ENCODE data around the gene SIRT3.
"Not testable (repeated sequence)": the region's sequence is repeated elsewhere in the genome, so short reads cannot be mapped to it uniquely, and the experiment has no call there.

SIRT3 gene

GRCh38 chr11:250740-251299 is 14.7 kb upstream of the SIRT3 start:
- DNase-seq (ENCODE audit: low read depth) = peak; percentile 72
- peak; percentile 52 for TF ChIP-seq MAX (IDR thresholded peaks at IDR 0.05; ENCODE audit: low read depth, low read length)
- no peak for TF ChIP-seq POLR2A (IDR thresholded peaks at IDR 0.05; ENCODE audit: extremely low read depth, insufficient read length)
- peak; percentile 54; the same call in 1 of the 2 replicates for TF ChIP-seq MYC (IDR thresholded peaks at IDR 0.05; ENCODE audit: low read depth, low read length)
- TF ChIP-seq CTCF (IDR thresholded peaks at IDR 0.05; ENCODE audit: low read depth, low read length) = peak; percentile 62
- H3K4me3 ChIP-seq (ENCODE audit: low read depth, low read length) = no peak overlapping the region

- no peak for DNase-seq (ENCODE audit: low read depth)
- no peak overlapping the region for H3K4me3 ChIP-seq (ENCODE audit: low read depth, low read length)
- TF ChIP-seq POLR2A (IDR thresholded peaks at IDR 0.05; ENCODE audit: extremely low read depth, insufficient read length) (no peak), MAX (IDR thresholded peaks at IDR 0.05; ENCODE audit: low read depth, low read length) (no peak), MYC (IDR thresholded peaks at IDR 0.05; ENCODE audit: low read depth, low read length) (no peak), CTCF (IDR thresholded peaks at IDR 0.05; ENCODE audit: low read depth, low read length) (no peak)
These were observed 14.1 kb upstream of the SIRT3 start for GRCh38 chr11:250274-250673.

GRCh38 chr11:249062-249461 is 12.9 kb upstream of the SIRT3 start:
- TF ChIP-seq CTCF (IDR thresholded peaks at IDR 0.05; ENCODE audit: low read depth, low read length) = no peak
- TF ChIP-seq MYC (IDR thresholded peaks at IDR 0.05; ENCODE audit: low read depth, low read length) = no peak
- no peak for TF ChIP-seq MAX (IDR thresholded peaks at IDR 0.05; ENCODE audit: low read depth, low read length)
- no peak for TF ChIP-seq POLR2A (IDR thresholded peaks at IDR 0.05; ENCODE audit: extremely low read depth, insufficient read length)
- DNase-seq (ENCODE audit: low read depth) = no peak
- H3K4me3 ChIP-seq (ENCODE audit: low read depth, low read length) = no peak overlapping the region

- H3K4me3 ChIP-seq (ENCODE audit: low read depth, low read length) = no peak overlapping the region
- DNase-seq (ENCODE audit: low read depth) = no peak
- TF ChIP-seq POLR2A (IDR thresholded peaks at IDR 0.05; ENCODE audit: extremely low read depth, insufficient read length) (no peak), CTCF (IDR thresholded peaks at IDR 0.05; ENCODE audit: low read depth, low read length) (no peak)
These were observed 8.2 kb upstream of the SIRT3 start for GRCh38 chr11:244376-244775.

- no peak for DNase-seq (ENCODE audit: low read depth)
- TF ChIP-seq MYC (IDR thresholded peaks at IDR 0.05; ENCODE audit: low read depth, low read length) (no peak), MAX (IDR thresholded peaks at IDR 0.05; ENCODE audit: low read depth, low read length) (no peak), POLR2A (IDR thresholded peaks at IDR 0.05; ENCODE audit: extremely low read depth, insufficient read length) (no peak)
- H3K4me3 ChIP-seq (ENCODE audit: low read depth, low read length) = no peak overlapping the region
These were observed 5.5 kb upstream of the SIRT3 start for GRCh38 chr11:241634-242033.

- TF ChIP-seq MYC (IDR thresholded peaks at IDR 0.05; ENCODE audit: low read depth, low read length) (no peak), MAX (IDR thresholded peaks at IDR 0.05; ENCODE audit: low read depth, low read length) (no peak)
- DNase-seq (ENCODE audit: low read depth) = no peak
- no peak overlapping the region for H3K4me3 ChIP-seq (ENCODE audit: low read depth, low read length)
These were observed 4.2 kb upstream of the SIRT3 start for GRCh38 chr11:240315-240714.

- not testable (repeated sequence) for DNase-seq (ENCODE audit: low read depth)
- peak overlapping the region; percentile 98 for H3K4me3 ChIP-seq (ENCODE audit: low read depth, low read length)
These were observed 2.2 kb upstream of the SIRT3 start for GRCh38 chr11:238346-238745.

All from NB4 (cell line).